ENCODE measurements around the gene DCAF5.

DNA sequence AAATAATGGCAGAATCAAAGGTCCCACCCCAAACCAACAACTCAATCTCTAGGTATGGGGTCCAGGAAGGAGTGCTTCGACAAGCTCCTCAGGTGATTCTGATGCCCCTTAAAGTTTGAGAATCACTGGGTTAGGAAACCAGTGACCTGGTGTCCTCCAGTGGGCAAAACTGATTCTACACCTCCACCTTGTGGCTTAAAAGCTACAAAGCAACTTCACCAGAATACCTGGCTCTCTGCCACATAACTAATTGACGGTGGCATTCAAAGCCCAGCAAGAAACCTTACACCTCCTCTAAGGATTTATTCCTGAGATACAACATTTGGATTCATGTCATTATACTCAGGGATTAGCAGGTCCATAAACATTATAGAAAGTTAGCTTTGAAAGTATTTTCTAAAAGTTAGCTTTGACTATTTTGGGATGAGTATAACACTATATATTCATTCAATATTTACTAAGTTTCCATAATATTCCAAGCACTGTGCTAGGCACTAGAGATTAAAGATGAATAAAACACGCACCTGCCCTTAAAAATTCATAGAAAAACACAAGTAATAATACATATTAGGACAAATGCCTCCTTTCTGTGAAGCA, 45.4 kb downstream of the DCAF5 start:
- TF ChIP-seq POLR2A (IDR thresholded peaks at IDR 0.05; ENCODE audit: low read depth): no peak
- TF ChIP-seq, protein P1, sequence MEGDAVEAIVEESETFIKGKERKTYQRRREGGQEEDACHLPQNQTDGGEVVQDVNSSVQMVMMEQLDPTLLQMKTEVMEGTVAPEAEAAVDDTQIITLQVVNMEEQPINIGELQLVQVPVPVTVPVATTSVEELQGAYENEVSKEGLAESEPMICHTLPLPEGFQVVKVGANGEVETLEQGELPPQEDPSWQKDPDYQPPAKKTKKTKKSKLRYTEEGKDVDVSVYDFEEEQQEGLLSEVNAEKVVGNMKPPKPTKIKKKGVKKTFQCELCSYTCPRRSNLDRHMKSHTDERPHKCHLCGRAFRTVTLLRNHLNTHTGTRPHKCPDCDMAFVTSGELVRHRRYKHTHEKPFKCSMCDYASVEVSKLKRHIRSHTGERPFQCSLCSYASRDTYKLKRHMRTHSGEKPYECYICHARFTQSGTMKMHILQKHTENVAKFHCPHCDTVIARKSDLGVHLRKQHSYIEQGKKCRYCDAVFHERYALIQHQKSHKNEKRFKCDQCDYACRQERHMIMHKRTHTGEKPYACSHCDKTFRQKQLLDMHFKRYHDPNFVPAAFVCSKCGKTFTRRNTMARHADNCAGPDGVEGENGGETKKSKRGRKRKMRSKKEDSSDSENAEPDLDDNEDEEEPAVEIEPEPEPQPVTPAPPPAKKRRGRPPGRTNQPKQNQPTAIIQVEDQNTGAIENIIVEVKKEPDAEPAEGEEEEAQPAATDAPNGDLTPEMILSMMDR (IDR thresholded peaks at IDR 0.05): peak; percentile 73 to 89 (median 80)

All from esophagus muscularis mucosa (tissue), 3 donors.